ENCODE measurements around the gene DDX1.

DDX1 gene

DNA sequence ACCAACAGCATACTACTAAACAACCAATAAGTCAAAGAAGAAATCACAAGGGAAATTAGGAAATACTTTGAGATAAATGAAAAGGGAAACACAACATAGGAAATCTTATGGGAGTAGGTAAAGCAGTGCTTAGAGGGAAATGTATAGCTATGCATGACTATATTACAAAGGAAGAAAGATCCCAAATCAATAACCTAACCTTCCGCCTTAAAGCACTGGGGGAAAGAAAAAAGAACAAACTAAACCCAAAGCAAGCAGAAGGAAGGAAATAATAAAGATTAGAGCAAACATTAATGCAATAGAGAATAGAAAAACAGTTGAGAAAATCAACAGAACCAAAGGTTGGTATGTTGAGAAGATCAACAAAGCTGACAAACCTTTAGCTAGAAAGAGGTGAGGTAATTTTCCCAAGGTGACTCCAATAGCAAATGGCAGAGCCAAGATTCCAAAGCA lies 49.9 kb downstream of the DDX1 start:
- TF ChIP-seq, protein P1, sequence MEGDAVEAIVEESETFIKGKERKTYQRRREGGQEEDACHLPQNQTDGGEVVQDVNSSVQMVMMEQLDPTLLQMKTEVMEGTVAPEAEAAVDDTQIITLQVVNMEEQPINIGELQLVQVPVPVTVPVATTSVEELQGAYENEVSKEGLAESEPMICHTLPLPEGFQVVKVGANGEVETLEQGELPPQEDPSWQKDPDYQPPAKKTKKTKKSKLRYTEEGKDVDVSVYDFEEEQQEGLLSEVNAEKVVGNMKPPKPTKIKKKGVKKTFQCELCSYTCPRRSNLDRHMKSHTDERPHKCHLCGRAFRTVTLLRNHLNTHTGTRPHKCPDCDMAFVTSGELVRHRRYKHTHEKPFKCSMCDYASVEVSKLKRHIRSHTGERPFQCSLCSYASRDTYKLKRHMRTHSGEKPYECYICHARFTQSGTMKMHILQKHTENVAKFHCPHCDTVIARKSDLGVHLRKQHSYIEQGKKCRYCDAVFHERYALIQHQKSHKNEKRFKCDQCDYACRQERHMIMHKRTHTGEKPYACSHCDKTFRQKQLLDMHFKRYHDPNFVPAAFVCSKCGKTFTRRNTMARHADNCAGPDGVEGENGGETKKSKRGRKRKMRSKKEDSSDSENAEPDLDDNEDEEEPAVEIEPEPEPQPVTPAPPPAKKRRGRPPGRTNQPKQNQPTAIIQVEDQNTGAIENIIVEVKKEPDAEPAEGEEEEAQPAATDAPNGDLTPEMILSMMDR (IDR thresholded peaks at IDR 0.05; ENCODE audit: low read depth, low read length): no peak
- DNase-seq (ENCODE audit: extremely low read depth, low read depth): no peak

DNA sequence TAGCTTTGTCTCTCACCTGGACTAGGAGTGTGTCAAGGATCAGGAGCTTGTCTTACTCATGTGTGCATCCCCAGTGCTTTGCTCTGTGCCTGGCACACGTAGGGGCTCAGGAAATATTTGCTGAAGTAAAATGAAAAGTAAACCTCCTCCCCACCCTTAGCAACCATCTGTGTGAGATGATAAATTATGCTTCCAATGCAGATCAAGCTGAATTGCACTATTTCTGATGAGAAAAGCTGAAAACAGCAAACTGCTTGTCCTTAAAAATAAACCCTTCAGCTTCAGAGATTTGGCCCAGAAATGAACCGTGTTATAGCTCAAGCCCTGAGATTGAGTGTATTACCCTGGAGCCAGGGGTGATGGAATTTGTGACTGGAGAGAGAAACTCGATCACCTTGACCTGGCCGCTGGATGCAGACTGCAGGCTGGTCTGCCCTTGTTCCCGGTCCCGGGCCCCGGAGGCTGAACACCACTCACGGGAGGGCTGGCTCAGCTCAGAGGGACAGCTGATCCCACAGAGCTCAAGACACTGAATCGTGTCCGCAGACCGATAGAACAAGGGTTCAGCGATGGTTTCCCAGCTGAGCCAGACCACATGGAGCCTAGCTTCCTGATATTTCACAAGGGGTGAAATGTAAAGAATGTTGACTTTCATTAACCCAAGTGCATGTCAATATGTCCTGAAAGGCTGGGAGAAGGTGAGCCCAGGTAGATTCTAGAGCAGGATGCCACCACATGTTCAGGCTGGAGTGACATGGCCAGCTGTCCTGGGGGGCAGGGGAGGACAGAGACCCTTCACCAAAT lies 50.5 kb downstream of the DDX1 start:
- TF ChIP-seq, protein P1 (IDR thresholded peaks at IDR 0.05; ENCODE audit: low read depth, low read length): no peak

DNA sequence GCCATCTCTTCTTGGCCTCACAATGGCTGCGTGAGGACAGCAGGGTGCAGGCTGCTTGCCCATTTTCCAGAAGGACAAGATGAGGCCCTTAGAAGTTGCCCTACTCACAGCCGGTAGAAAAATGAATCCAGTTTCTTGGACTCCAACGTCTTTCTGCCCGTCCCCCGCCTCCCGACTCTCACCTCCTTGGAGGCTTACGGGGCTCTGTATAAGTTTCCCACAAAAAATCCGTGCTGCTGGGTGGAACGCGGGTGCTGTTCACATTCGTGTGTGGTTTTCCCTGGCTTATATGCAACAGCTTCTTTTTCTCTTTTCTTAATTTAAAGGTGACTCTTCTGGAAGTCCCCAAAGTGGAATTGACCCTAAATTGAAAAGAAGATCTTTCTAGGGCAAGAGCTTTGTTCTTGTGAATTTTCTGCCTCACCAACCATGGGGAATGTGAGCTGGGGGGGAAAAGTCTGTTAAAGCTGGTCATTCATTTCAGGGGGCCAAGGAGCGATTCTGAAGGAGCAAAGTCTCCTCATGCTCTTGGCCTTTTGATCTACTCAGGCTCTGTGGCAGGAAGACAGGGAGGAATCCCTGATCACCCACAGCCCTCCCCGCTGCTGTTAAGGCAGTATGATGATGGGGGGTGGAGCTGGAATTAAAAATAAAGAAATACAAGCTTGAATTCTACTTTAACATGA lies 51.3 kb downstream of the DDX1 start:
- TF ChIP-seq, protein P1 (IDR thresholded peaks at IDR 0.05; ENCODE audit: low read depth, low read length): no peak
- no peak for DNase-seq (ENCODE audit: extremely low read depth, low read depth)

More for the DNA sequence above, 50.5 kb downstream of the DDX1 start:
- DNase-seq (ENCODE audit: extremely low read depth, low read depth): no peak

DNA sequence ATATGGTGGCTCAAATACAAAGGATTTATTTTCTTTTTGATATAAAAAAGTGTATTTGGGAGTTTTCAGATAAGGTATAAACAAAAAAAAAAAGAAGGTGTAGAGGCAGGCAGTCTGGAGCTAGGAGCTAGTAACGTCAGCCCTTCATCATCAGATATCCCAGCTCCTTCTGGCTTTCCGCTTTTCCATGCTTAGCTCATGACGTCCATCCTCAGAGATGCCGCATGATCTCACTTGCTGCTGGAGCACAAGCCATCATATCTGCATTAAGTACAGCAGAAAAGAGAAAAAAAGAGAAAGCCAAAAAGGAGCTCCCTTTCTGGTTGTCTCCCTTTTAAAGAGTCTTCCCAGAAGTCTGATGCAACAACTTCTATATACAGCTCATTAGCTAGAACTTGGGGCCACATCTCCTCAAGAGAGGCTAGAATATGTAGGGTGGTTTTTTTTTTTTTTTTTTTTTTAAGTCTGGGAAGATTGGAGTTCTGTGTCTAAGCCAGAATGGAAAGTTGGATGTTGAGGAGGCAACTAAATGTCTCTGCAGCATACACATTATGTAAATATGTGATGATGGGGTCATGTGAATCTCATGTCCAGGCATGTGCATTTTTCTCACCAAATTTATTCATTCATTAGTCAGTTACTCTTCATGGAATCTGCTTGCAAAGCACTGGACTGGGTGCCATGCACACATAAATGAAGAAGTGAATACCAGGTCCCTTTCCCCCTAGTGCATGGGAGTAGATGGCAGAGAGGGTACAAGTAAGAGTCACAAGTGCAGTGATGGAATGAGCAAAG lies 52.3 kb downstream of the DDX1 start:
- TF ChIP-seq, protein P1 (IDR thresholded peaks at IDR 0.05; ENCODE audit: low read depth, low read length): no peak
- DNase-seq (ENCODE audit: extremely low read depth, low read depth): no peak

DNA sequence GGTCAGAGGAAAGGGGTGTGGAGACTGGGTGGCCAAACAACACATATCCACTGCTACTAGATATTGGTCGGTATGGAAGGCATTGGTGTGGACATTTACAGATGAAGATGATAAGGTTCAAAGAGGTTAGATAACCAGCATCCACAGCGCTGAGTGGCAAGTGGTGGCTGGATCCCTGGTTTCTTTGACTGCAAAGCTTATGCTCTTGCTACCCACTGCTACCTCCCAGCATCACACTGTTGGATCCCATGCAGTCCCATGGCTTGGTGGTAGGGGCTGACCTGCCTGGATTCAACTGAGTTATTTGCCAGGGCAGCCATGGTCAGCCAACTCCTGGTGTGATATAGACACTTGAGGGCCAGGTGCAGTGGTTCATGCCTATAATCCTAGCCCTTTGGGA lies 53.6 kb downstream of the DDX1 start:
- TF ChIP-seq, protein P1 (IDR thresholded peaks at IDR 0.05; ENCODE audit: low read depth, low read length): no peak
- no peak for DNase-seq (ENCODE audit: extremely low read depth, low read depth)

DNA sequence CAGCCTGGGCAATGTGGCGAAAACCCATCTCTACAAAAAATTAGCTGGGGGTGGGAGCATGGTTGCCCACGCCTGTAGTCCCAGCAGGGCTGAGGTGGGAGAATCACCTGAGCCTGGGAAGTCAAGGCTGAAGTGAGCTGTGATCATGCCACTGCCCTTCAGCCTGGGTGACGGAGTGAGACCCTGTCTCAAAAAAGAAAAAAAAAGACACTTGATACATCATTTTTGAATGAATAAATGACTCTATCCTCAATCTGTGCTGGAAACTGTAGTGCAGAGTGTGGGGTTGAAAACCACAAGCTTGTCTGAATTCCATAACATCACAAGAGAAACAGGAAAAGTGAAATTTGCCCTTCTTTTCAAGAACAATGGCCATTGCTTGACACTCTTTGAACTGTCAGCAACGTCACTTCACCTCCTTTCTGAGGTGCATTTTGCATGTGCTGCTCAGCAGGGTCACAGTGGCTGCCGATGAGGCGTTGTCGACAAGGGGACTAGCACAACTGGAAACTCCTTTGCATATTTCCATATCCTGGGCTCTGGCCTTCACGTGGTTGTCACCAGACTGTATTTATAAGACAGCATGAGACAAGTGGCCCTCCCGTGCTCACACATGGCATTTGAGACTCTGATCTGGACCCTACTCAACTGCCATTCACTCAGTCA lies 54.2 kb downstream of the DDX1 start:
- DNase-seq (ENCODE audit: extremely low read depth, low read depth): no peak
- TF ChIP-seq, protein P1 (IDR thresholded peaks at IDR 0.05; ENCODE audit: low read depth, low read length): no peak
